CD14-positive monocyte (primary cell): ENCODE measurements around the gene GAK. TPM values are rescaled to one million over a fixed set of nuclear protein-coding genes. Genes with fewer than 3 reads are reported as not detected.

Experiments
- DNase-seq, 3 donors: peaks; one replicate each; pipeline ENCODE4 v3.0.0-alpha.2; 2011 to 2022
- H2AFZ ChIP-seq: 2 replicates; pipeline ENCODE4 v1.6.0; 2012; ENCODE audit warnings: mild to moderate bottlenecking, low read depth, low read length, inconsistent platforms; ENCODE audit not compliant: insufficient read depth, poor library complexity, severe bottlenecking
- H3K27ac ChIP-seq, 2 donors: 1 replicate in 1 of 2; 2 replicates in 1 of 2; pipeline ENCODE4 v1.5.1; 2012 to 2013; ENCODE audit warnings: low read length in 2 of 2, control low read depth in 1 of 2, inconsistent platforms in 1 of 2, low read depth in 1 of 2, mild to moderate bottlenecking in 1 of 2
- H3K27me3 ChIP-seq, 2 donors: one replicate each; pipeline versions ENCODE4 v1.6.0 to v1.6.1; 2011 to 2013; ENCODE audit warnings: low read length in 2 of 2; ENCODE audit not compliant: control insufficient read depth in 2 of 2, insufficient read depth in 2 of 2
- H3K36me3 ChIP-seq, 2 donors: replicated peaks in 1 of 2; 1 replicate in 1 of 2; 2 replicates in 1 of 2; pipeline versions ENCODE4 v1.5.1 to v1.6.1; 2012 to 2013; ENCODE audit warnings: low read length in 2 of 2, control low read depth in 1 of 2, inconsistent platforms in 1 of 2, mild to moderate bottlenecking in 1 of 2; ENCODE audit not compliant: insufficient read depth in 2 of 2, control insufficient read depth in 1 of 2
- H3K4me1 ChIP-seq, 2 donors: 1 replicate in 1 of 2; 2 replicates in 1 of 2; pipeline versions ENCODE4 v1.5.1 to v1.6.1; 2012 to 2013; ENCODE audit warnings: low read length in 2 of 2, control low read depth in 1 of 2, inconsistent platforms in 1 of 2, mild to moderate bottlenecking in 1 of 2, moderate library complexity in 1 of 2; ENCODE audit not compliant: insufficient read depth in 2 of 2, control insufficient read depth in 1 of 2
- H3K4me2 ChIP-seq: replicated peaks from 2 replicates; pipeline ENCODE3; 2012; ENCODE audit warnings: low read length, moderate library complexity, mild to moderate bottlenecking; ENCODE audit not compliant: poor library complexity, severe bottlenecking; ENCODE audit errors: extremely low read depth
- H3K4me3 ChIP-seq, 3 experiments: fragments of 200-600 bp in 1 of 3; sonication (generic) in 1 of 3; replicated peaks in 1 of 3; 1 replicate in 2 of 3; 2 replicates in 1 of 3; pipeline ENCODE4 v1.5.1; 2011 to 2013; ENCODE audit warnings: low read length in 3 of 3, mild to moderate bottlenecking in 3 of 3, control low read depth in 2 of 3, low read depth in 2 of 3, inconsistent platforms in 1 of 3, moderate library complexity in 1 of 3
- H3K79me2 ChIP-seq: 2 replicates; pipeline ENCODE4 v1.6.0; 2012; ENCODE audit warnings: mild to moderate bottlenecking, control low read depth, inconsistent platforms, low read length, moderate library complexity; ENCODE audit not compliant: insufficient read depth
- H3K9ac ChIP-seq: 2 replicates; pipeline ENCODE4 v1.6.0; 2017; ENCODE audit warnings: low read length, mild to moderate bottlenecking; ENCODE audit not compliant: insufficient read depth, poor library complexity, severe bottlenecking
- H3K9me3 ChIP-seq, 2 donors: replicated peaks in 1 of 2; 1 replicate in 1 of 2; 2 replicates in 1 of 2; pipeline versions ENCODE4 v1.5.1 to v1.6.1; 2012 to 2013; ENCODE audit warnings: low read length in 2 of 2, control low read depth in 1 of 2; ENCODE audit not compliant: control insufficient read depth in 1 of 2, insufficient read depth in 1 of 2
- H4K20me1 ChIP-seq: 2 replicates; pipeline ENCODE4 v1.6.0; 2012; ENCODE audit warnings: mild to moderate bottlenecking, low read length, control low read depth, moderate library complexity; ENCODE audit not compliant: insufficient read depth
- H3K27ac Mint-ChIP-seq, 7 donors: one replicate each; pipeline ENCODE4 v1.8.0; 2020; ENCODE audit warnings: mild to moderate bottlenecking in 7 of 7, mixed read lengths in 7 of 7, moderate library complexity in 6 of 7, inconsistent platforms in 2 of 7
- H3K27me3 Mint-ChIP-seq, 3 donors: one replicate each; pipeline ENCODE4 v1.8.0; 2021 to 2022; ENCODE audit warnings: low read depth in 3 of 3, mild to moderate bottlenecking in 3 of 3, mixed read lengths in 3 of 3, moderate library complexity in 3 of 3, inconsistent platforms in 1 of 3
- H3K36me3 Mint-ChIP-seq, 2 donors: one replicate each; pipeline ENCODE4 v1.8.0; 2020; ENCODE audit warnings: mixed read lengths in 2 of 2, inconsistent platforms in 1 of 2, mild to moderate bottlenecking in 1 of 2
- H3K4me1 Mint-ChIP-seq: one replicate; pipeline ENCODE4 v1.8.0; 2020; ENCODE audit warnings: mild to moderate bottlenecking, mixed read lengths
- H3K4me3 Mint-ChIP-seq, 2 donors: one replicate each; pipeline ENCODE4 v1.8.0; 2020; ENCODE audit warnings: mild to moderate bottlenecking in 2 of 2, mixed read lengths in 2 of 2, moderate library complexity in 1 of 2
- H3K9me3 Mint-ChIP-seq, 7 donors: one replicate each; pipeline ENCODE4 v1.8.0; 2020 to 2022; ENCODE audit warnings: mixed read lengths in 7 of 7, mild to moderate bottlenecking in 6 of 7, moderate library complexity in 6 of 7, inconsistent platforms in 2 of 7
- CTCF ChIP-seq: fragments of 200-600 bp; IDR thresholded peaks from one replicate; pipeline ENCODE4 v1.8.0; 2022; ENCODE audit warnings: antibody characterized with exemption, mild to moderate bottlenecking
- WGBS: methylation state at CpG from one replicate; pipeline ENCODE4 v1.1.5; 2013; ENCODE audit warnings: missing lambda C conversion rate; ENCODE audit not compliant: insufficient coverage; 5-methylcytosine and 5-hydroxymethylcytosine counted together
- intact Hi-C, 2 donors: fragments of 100-400 bp; cut with micrococcal nuclease; formaldehyde crosslinking; loops; one replicate each; pipeline versions ENCODE4 v1.15.0 to v1.15.1; 2023
- polyA plus RNA-seq, 3 donors: library from polyadenylated mRNA; depleted of rRNA in 1 of 3; unstranded in 2 of 3; stranded (reverse) in 1 of 3; fragments of 300-500 nt in 2 of 3; fragments of >200 nt in 1 of 3; fragmentation: Illumina TruSeq in 2 of 3; gene quantifications; 1 replicate in 2 of 3; 2 replicates in 1 of 3; pipeline ENCODE4 v1.2.3, GENCODE V29; 2012 to 2021

Gene GAK
- polyA plus RNA-seq, 3 donors = 40.3 to 88.7 (median 54.9) TPM

- Mint-ChIP-seq H3K4me3 (peak overlapping the region in 1 of 2 donors; percentile 7), H3K27ac (no peak overlapping the region), H3K9me3 (peaks cover 0 to 11% (median 0%) of the 10 kb centered on the region in 7 donors), H3K4me1 (no peaks in the 10 kb centered on the region), H3K27me3 (peaks cover 41 to 71% (median 49%) of the 10 kb centered on the region in 3 donors), H3K36me3 (no peaks in the 10 kb centered on the region)
- DNase-seq = no peak
- Histone ChIP-seq H3K9ac (no peak overlapping the region), H4K20me1 (no peaks in the 10 kb centered on the region), H3K27me3 (peaks cover 16 to 43% of the 10 kb centered on the region in 2 donors), H3K4me1 (no peaks in the 10 kb centered on the region), H3K36me3 (no peaks in the 10 kb centered on the region), H2AFZ (no peak overlapping the region), H3K79me2 (no peaks in the 10 kb centered on the region), H3K9me3 (peaks cover 4 to 10% of the 10 kb centered on the region in 2 donors), H3K27ac (no peak overlapping the region), H3K4me2 (no peak overlapping the region), H3K4me3 (no peak overlapping the region)
- intact Hi-C loops = no loop called here
- 89% methylated on average over 19 of the region's 24 CpGs for WGBS
- no peak for TF ChIP-seq CTCF
Observed at GRCh38 chr4:820230-821172, 111.6 kb downstream of the GAK start.

GRCh38 chr4:819401-820229, 112.5 kb downstream of the GAK start:
- peaks cover 0 to 5% (median 0%) of the 10 kb centered on the region in 7 donors for H3K9me3 Mint-ChIP-seq
- no peaks in the 10 kb centered on the region for H3K36me3 ChIP-seq
- H2AFZ ChIP-seq = no peak overlapping the region
- intact Hi-C loops = no loop called here
- H3K4me1 Mint-ChIP-seq = no peaks in the 10 kb centered on the region
- H3K27me3 ChIP-seq = peaks cover 9 to 42% of the 10 kb centered on the region in 2 donors
- H3K27me3 Mint-ChIP-seq = peaks cover 42 to 71% (median 48%) of the 10 kb centered on the region in 3 donors
- H3K9me3 ChIP-seq = peaks cover 4 to 7% of the 10 kb centered on the region in 2 donors
- H3K4me3 ChIP-seq = no peak overlapping the region
- DNase-seq = no peak
- no peak overlapping the region for H3K9ac ChIP-seq
- no peak for TF ChIP-seq CTCF
- H3K36me3 Mint-ChIP-seq = no peaks in the 10 kb centered on the region
- H3K4me1 ChIP-seq = no peaks in the 10 kb centered on the region
- H3K27ac ChIP-seq = no peak overlapping the region
- 84% methylated on average over 17 of the region's 20 CpGs for WGBS
- no peaks in the 10 kb centered on the region for H4K20me1 ChIP-seq
- H3K27ac Mint-ChIP-seq = peak overlapping the region in 1 of 7 donors; percentile 18
- no peaks in the 10 kb centered on the region for H3K79me2 ChIP-seq
- no peak overlapping the region for H3K4me2 ChIP-seq
- H3K4me3 Mint-ChIP-seq = no peak overlapping the region
